G401.6 (cell line): ENCODE results near the gene GCK.
"Not testable (repeated sequence)": the region's sequence is repeated elsewhere in the genome, so short reads cannot be mapped to it uniquely, and the experiment has no call there.

Source experiments
- FAIRE-seq: peaks from 2 replicates; lab custom pipeline; 2012; peaks lifted over from hg19 to GRCh38; lab: Jason Lieb, UNC

GCK gene

GRCh38 chr7:44200699-44201461 lies 11.6 kb upstream of the GCK start, which contains the start of gene YKT6:
TSS of gene YKT6 (plus strand) at chr7:44200978. CDS start at chr7:44201136, 158 bp downstream.
- FAIRE-seq: peak; percentile 80

- not testable (repeated sequence) for FAIRE-seq
Measured at GRCh38 chr7:44200163-44200562, 10.9 kb upstream of the GCK start.

- FAIRE-seq: no peak
Measured at GRCh38 chr7:44197474-44197873, 8.2 kb upstream of the GCK start.

GRCh38 chr7:44196450-44196872 lies 7.2 kb upstream of the GCK start:
- no peak for FAIRE-seq

DNA sequence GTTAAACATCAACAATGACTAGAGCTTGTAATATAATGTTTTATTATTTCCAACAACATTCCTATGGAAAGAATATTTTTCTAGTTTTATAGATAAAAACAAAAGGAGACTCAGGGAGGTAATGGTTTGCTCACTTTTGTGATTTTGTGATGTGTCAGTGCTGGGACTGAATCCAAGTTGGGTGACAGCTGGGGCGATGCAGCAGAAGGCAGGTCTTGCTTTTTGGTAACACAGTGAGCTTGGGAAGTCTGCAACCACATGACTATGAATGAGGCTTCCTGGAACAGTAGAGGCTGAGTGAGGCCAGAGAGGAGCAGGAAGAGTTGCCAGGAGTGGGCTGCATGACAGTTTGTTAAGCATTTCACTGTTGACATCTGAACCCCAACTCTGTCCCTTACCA lies 6.7 kb upstream of the GCK start:
- no peak for FAIRE-seq

DNA sequence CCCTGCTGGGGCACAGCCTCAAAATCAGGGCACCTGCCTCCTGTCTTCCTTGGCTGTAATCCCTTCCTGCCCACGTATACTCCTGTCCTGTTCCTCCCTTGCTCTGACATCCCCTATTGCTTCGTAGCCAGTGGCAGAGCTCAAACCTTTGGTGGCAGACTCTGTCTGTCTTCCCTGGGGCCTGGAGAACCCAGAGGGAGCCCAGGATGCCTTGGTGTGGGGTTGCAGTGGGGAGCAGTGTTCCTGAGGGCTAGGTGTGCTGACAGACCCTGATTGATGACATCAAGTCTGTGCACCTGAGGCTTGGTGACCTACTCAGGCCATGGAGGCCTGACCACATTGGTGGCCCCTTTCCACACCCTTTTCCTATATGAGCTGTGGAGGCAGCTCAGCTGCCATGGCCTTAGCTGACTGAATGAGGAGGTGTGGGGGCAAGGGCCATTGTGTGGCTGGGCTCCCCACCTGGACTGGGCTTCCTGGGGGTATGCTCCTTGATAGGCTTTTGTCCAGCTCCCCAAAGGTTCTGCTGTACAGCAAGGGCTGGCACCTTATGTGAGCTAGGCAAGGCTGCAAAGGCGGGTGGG lies 5.4 kb upstream of the GCK start:
- no peak for FAIRE-seq

DNA sequence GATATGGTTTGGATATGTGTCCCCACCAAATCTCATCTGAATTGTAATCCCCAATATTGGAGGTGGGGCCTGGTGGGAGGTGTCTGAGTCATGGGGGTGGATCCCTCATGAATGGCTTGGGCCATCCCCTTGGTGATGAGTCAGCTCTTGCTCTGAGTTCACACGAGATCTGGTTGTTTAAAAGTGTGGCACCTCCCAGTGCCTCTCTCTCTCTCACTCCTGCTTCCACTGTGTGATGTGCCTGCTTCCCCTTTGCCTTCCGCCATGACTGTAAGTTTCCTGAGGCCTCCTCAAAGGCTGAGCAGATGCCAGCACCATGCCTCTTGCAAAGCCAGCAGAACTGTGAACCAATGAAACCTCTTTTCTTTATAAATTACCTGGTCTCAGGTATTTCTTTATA lies 4.8 kb upstream of the GCK start:
- no peak for FAIRE-seq

DNA sequence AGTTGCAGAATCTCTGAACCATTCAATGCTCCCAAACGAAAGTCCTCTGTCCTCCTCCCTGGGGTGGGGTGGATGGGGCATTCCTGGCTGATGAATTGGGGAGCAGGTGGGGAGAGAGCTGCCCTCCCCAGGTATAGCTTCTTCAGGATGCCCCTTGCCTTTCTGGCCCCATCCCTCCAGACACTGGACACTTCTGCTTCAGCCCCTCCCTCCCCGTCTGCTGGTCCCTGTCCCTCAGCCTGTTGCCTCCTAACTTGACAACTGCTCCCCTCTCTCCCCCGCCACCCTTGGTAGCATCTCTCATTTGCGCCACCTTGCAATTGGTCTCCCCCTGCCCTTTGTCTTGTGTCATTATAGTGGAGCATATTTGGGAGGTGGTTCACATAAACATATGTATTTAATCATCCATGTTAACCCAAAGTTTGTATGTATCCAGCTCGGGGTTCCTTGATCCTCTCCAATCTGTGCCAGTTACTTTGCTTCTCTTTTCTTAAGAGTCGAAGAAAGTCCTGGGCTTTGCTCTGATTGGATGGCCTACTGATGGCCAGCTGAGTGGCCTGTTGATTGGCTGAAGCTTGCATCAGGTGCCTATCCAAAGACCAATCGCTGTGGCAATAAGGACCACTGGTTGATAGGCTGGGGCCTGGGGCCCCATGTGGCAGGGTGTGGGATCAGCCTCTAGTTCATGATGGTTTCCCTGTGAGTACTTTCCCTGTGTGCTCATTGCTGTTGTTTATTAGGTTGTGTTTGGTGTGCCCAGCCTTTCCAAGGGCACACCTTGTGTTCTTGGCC lies 4.0 kb upstream of the GCK start:
- FAIRE-seq: no peak

GRCh38 chr7:44191171-44191570 lies 1.9 kb upstream of the GCK start:
- no peak for FAIRE-seq

DNA sequence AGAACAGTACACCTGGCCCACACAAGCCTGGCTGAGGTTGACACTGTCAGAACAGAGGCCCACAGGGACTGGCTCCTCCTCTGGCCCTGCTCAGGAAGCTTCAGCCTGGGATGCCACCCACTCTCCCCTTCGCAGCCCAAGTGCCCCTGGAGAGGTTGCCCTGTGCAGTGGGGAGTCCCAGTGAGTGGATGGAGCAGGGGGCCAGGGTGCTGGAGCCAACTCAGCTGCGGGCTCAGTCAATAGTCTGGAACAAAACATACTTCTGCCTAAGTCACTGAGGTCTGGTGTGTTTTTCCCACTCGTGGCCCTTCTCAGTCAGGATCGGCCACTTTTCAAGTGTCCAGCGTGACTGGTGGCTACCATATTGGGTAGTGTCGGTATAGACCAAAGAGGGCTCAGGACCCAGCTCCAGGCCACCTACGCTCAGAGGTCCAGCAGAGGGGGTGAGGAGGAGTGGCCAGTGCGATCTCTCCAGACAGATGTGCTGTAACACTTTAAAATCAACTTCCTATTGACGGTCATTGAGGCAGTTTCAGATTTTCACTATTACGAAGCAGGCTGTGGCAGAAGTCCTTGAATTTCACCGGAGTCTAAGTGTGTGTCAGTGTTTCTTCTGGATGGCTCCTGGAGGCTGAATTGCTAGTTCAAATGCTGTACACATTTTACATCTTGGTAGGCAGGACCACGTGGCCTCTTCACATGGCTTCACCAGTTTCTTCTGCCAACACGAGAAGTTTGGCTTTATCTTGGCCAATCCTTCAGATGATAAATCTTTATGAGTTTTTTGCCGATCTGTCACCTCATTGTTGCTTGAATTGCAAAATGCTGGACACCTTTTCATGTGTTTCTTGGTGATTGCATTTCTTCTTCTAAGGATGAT lies 994 bp upstream of the GCK start:
- FAIRE-seq: no peak

DNA sequence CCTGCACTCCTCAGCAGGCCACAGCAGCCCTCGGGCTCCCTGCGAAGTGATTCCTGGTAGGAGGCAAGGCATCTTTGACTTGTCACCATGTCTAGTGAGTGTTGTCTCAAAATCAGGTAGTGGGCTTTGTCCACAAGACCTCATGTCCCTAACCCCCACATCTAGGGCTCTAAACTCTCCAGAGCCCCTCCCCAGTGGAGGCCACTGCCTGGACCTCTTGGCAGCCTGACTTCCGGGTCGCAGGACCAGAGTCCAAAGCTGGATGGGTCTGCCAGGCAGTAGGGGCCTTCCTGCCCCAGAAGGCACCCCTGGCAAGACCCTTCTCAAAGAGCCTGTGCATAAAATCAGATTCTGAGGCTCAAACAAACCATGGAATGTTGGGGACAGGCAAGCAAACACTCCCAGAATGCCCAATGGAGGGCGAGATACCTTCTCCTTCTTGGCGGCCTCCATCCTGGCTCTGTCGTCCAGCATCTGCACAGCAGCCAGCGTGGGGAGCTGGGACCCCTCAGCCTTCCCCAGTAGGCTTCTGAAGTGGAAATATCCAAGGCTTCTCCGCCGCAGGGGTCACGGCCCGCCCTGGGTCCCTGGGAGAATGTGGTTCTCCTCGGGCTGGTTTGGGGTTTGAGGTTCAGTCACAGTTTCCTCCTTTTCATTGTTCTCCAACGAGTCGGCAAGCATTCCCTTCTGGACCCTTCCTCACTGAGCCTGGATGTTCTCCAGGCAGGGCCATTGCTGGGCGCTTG lies 586 bp downstream of the GCK start:
- no peak for FAIRE-seq

DNA sequence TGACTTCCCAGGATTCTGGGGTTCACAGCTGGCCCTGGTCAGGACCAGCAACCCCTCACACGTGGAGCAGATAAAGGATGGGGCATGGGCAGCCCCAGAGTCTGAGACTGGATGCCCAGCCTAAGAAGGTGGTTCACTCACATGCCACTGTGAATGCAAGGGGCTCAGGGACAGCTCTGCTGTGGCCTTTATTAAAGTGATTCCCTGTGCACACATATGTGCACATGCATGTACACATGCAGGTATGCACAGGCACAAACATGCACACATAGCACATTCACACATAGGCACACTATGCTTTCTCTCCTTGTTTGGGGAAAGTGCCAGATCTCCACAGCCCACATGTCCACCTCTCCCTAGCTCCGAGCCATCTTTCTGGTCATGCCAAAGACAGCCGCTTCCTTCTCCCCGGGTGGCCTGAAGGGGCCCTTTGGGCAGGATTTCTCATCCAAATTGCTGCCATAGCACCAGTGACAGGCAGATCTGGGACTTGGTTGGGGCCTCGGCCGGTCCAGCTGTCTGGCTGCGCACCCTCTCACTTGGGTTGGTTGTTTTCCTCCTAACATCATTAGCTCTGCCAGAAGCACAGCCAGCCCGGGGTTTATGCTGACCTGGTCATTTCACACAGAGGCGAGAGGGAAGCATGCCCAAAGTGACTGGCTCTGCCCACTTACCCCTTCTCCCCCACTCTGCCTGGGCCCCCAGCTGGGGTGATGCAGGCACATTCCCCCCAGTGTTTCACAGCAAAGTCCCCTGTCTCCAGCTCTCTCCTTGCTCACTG lies 1.4 kb downstream of the GCK start:
- FAIRE-seq: no peak

DNA sequence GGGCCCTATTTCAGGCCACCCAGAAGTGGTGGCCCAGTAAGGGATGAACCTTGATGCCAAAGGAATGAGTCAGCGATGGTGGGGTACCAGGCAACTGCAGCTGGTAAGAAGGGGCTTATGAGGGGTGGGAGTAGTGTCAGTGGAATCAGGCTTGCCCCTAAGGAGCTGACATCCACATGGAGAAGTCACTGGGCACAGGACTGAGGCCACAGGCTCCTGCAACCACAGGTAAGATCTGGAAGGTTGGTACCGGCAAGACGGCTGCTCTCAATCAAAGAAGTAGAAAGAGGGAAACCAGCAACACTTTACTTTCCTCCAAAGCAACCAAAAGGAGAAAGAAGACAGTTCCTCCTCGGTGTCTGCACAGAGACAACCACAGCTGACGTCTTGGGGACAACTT lies 2.5 kb downstream of the GCK start:
- FAIRE-seq: no peak

GRCh38 chr7:44185729-44186128 lies 3.5 kb downstream of the GCK start:
- no peak for FAIRE-seq

- no peak for FAIRE-seq
Measured at GRCh38 chr7:44184873-44185446, 4.3 kb downstream of the GCK start.

- FAIRE-seq: no peak
Measured at GRCh38 chr7:44184206-44184872, 4.9 kb downstream of the GCK start.

DNA sequence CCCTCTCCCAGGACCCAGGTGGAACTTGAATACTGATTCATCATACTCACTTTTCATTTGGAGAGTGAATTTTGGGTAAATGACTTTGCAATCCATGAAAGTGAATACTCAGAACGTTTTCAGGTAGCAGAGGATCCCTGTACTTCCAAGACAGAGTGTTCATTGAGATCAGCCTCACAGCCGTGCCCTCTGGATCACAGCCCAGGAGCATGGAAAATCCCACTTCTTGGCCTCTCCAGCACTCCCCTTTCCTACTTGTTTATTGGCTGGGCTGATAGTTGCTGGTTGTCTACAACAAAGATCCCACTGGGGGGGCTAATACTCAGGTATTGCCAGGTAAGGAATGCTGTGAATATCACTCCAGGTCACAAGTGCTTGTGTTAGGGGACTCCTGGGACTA lies 5.9 kb downstream of the GCK start:
- FAIRE-seq: no peak

DNA sequence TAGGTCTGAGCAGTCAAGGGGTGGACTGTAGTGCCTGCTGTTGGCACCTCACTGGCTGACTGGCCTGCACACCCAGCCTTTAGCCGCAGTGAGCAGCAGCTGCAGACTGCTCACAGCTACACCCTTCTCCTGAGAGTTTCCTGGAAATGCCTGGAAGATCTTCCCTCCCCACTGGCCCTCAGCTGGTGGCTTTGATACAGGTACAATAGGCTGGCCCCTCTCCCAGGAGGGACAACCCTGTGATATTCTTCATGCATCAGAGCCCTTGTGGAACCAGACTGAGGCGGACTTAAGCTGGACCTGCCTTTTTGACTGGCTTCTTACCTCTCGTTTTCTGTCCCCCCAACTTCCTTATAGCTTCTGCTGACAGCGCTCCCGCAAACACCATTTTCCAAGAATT lies 6.4 kb downstream of the GCK start:
- no peak for FAIRE-seq

DNA sequence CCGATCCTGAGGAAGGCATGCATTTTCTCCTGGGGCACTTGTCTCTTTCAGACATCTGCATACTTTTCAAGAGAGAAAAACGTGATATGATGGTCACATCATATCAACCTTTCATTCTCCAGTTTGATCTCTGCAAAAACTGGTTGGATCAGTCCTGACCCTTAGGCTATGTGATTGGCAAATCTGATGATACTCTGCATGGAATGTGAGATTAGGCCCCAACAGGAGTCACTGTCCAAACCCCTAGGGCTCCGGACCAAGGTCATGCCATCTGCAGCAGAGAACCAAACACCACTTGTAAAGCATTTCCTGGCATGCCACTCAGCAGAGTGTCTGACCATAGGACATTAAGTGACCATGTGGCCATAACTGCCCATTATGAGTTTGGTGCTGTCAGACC lies 8.6 kb downstream of the GCK start:
- no peak for FAIRE-seq
